Measurements from ENCODE around the gene ZNF283. TPM values are rescaled to one million over a fixed set of nuclear protein-coding genes. Genes with fewer than 3 reads are reported as not detected.

The ZNF283 gene
- total and polyA plus RNA-seq, 9 of the 15 experiments (the other 6 are each of a cell fraction or from before 2014, with no cell fraction given): 6.0 to 19.5 (median 9.8) TPM

DNA sequence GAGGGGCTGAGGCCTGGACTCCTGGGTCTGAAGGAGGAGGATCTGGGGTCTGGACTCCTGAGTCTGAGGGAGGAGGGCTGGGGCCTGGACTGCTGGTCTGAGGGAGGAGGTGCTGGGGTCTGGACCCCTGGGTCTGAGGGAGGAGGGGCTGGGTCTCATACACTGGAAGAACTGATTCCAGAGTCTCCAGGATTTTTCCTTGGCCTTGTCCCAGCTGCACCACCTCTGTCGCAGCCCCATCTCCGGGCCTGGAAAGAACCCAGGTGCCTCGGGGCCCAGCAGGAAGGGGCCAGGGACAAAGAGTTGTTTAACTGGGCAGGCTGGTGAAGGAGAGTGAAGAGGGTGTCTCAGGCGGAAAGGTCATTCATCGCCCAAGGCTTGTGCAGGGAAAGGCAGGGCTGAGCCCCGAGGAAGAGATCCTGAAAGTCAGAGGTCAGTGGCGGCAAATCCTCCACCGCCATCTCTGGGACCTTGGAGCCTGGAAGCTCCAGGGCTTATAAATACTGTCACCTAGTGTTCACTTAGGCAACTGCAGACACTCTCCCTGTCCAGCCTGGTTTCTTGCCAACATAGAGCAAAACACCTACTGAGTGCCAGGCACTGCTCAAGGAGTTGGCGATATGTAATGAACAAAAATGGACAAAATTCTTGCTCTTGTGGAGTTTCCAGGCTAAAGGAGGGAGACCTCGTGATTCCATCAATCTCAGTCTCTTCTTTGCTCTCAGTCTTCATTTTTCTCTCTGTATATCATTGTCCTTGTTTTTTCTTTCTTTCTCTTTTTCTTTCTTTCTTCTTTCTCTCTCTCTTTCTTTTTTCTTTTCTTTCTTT lies 41.9 kb upstream of the ZNF283 start:
- no peaks in the 10 kb centered on the region for H3K27me3 ChIP-seq (ENCODE audit: control insufficient read depth in 2 of 2, insufficient read depth in 2 of 2, low read length in 2 of 2)
- H3K36me3 ChIP-seq (ENCODE audit: control insufficient read depth, insufficient read depth, low read length): no peaks in the 10 kb centered on the region
- DNase-seq (ENCODE audit: extremely low read depth in 1 of 4, low spot score in 3 of 4) (peak; percentile 69 to 90 (median 73)), ATAC-seq (peak; percentile 82), FAIRE-seq (peak; percentile 84)
- no peak overlapping the region for H3K4me3 ChIP-seq
- H3K9me3 ChIP-seq (replicated peaks; ENCODE audit: control insufficient read depth, insufficient read depth, low read depth, low read length): no peaks in the 10 kb centered on the region
- CTCF ChIA-PET (ENCODE audit: low intra/inter-chr PET ratio): interaction anchor here (0.7 to 2.5 kb wide), 5 partner anchors 17 to 117 kb away, joined by 3 to 58 read pairs (median 4); no protein-coding TSS in a partner anchor
- POLR2A ChIA-PET: interaction anchor here (0.7 to 1.5 kb wide), 5 partner anchors 9 to 106 kb away, joined by 3 to 5 read pairs (median 3); no protein-coding TSS in a partner anchor
- no peaks in the 10 kb centered on the region for H4K20me1 ChIP-seq (replicated peaks; ENCODE audit: control insufficient read depth, insufficient read depth, low read length)
- BruUV-seq (replicated peaks): no TSS peak
- peak overlapping the region; percentile 55 to 75 for H3K9ac ChIP-seq (ENCODE audit: insufficient read depth in 1 of 2, low read depth in 2 of 2, low read length in 2 of 2)
- intact Hi-C loops (cut with micrococcal nuclease) (loop anchor here (1.0 to 5.0 kb wide), 4 partner anchors 11 to 118 kb away; no protein-coding TSS in a partner anchor), in situ Hi-C loops (cut with MboI) (loop anchor here (5.0 kb wide), 1 partner anchor 38 kb away; no protein-coding TSS in a partner anchor)
- peaks cover 44 to 50% of the 10 kb centered on the region in 2 experiments for H3K4me1 ChIP-seq (replicated peaks in 1 of 2; ENCODE audit: control insufficient read depth in 2 of 2, insufficient read depth in 2 of 2, low read length in 2 of 2)
- peaks cover 21% of the 10 kb centered on the region for H3K79me2 ChIP-seq (ENCODE audit: control insufficient read depth, insufficient read depth, low read length)
- H2AFZ ChIP-seq (ENCODE audit: low read depth, low read length): peak overlapping the region; percentile 95
- H3K27ac ChIP-seq (ENCODE audit: extremely low read depth, low read depth, low read length): peak overlapping the region; percentile 75
- H3K4me2 ChIP-seq (ENCODE audit: insufficient read depth, low read length): peak overlapping the region; percentile 64
- H3K9me1 ChIP-seq (ENCODE audit: control insufficient read depth, insufficient read depth, low read length): no peaks in the 10 kb centered on the region
- WGBS (ENCODE audit: insufficient coverage, low coverage, missing lambda C conversion rate): 10% methylated on average over 10 of the region's 10 CpGs
- TF ChIP-seq ZNF274 (IDR thresholded peaks at IDR 0.05; ENCODE audit: borderline replicate concordance, low read depth, low read length): no peak
- TF ChIP-seq, protein P1, sequence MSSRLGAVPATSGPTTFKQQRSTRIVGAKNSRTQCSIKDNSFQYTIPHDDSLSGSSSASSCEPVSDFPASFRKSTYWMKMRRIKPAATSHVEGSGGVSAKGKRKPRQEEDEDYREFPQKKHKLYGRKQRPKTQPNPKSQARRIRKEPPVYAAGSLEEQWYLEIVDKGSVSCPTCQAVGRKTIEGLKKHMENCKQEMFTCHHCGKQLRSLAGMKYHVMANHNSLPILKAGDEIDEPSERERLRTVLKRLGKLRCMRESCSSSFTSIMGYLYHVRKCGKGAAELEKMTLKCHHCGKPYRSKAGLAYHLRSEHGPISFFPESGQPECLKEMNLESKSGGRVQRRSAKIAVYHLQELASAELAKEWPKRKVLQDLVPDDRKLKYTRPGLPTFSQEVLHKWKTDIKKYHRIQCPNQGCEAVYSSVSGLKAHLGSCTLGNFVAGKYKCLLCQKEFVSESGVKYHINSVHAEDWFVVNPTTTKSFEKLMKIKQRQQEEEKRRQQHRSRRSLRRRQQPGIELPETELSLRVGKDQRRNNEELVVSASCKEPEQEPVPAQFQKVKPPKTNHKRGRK (tag; IDR thresholded peaks at IDR 0.05): peak; percentile 87
- TF ChIP-seq, protein P2, sequence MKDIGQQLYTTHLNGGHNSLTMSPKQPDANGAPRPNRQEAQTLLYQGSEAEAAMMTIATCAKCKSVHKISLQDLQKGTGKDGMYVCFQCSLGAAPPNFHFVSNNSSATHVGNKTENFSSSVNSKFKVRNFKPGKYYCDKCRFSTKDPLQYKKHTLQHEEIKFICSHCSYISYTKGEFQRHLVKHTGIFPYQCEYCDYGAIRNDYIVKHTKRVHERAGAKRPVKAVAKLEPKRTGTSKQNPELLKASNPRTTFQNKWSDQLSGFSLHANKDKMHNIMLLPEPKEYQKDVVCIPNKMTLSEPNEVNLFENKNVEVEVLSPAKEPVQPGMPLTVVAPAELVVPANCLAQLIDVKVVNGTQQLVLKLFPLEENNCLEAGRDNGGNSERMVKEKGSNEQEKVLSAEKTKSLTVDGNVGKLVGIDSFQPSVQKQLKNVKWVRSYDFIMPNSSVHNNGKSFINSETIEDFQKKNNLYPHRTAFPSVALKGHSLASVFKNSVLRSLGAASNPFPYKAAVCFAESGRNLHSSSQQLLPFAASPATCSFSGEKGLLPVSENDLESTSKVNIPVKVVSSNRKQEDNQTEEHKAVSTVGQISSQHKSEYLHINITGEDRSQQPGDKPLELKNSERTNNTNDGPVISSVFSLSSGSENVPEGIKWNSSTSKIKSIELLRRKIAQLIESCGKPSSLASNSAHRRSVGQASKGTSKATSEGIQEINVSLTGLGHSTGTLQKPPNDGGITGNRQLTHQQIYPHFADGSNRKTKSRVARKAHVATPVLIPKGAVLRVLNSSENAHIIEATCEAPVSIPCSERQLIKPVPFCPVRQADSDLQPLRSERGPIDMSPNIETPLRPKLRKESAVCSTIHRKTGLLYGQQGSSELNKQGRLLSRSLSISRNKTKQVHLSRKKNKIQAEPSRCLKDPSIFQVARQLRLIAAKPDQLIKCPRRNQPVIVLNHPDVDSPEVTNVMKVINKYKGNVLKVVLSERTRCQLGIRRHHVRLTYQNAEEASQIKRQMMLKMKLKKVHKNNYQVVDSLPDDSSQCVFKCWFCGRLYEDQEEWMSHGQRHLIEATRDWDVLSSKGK (CRISPR knock-in tag; IDR thresholded peaks at IDR 0.05): 0 out of 2 replicates have a peak, but pooled peaks have one; percentile 35
- no peak for TF ChIP-seq ZNF384 (IDR thresholded peaks at IDR 0.05; ENCODE audit: low read depth, low read length)
- peak; percentile 36; the same call in 1 of the 2 replicates for TF ChIP-seq GABPB1 (CRISPR knock-in tag; IDR thresholded peaks at IDR 0.05)
- 0 out of 4 replicates have a peak, but pooled peaks of 1 of the 2 experiments have one; percentile 45 for TF ChIP-seq ARNT (IDR thresholded peaks at IDR 0.05)
- TF ChIP-seq, protein P3, sequence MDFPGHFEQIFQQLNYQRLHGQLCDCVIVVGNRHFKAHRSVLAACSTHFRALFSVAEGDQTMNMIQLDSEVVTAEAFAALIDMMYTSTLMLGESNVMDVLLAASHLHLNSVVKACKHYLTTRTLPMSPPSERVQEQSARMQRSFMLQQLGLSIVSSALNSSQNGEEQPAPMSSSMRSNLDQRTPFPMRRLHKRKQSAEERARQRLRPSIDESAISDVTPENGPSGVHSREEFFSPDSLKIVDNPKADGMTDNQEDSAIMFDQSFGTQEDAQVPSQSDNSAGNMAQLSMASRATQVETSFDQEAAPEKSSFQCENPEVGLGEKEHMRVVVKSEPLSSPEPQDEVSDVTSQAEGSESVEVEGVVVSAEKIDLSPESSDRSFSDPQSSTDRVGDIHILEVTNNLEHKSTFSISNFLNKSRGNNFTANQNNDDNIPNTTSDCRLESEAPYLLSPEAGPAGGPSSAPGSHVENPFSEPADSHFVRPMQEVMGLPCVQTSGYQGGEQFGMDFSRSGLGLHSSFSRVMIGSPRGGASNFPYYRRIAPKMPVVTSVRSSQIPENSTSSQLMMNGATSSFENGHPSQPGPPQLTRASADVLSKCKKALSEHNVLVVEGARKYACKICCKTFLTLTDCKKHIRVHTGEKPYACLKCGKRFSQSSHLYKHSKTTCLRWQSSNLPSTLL (IDR thresholded peaks at IDR 0.05): no peak
- TF ChIP-seq PCBP1 (IDR thresholded peaks at IDR 0.05; ENCODE audit: low read depth, low read length, poor library complexity, severe bottlenecking): no peak
- no peak for TF ChIP-seq MBD2 (IDR thresholded peaks at IDR 0.05; ENCODE audit: borderline replicate concordance, low read depth)
- TF ChIP-seq JUND (IDR thresholded peaks at IDR 0.05; ENCODE audit: borderline replicate concordance, low read depth, low read length): peak; percentile 53; the same call in 1 of the 2 replicates
- TF ChIP-seq JUND (tag; IDR thresholded peaks at IDR 0.05; ENCODE audit: borderline replicate concordance, low read depth, low read length): peak; percentile 58; the same call in 1 of the 3 replicates
- TF ChIP-seq ZC3H4 (CRISPR knock-in tag; IDR thresholded peaks at IDR 0.05; ENCODE audit: borderline replicate concordance): no peak
- TF ChIP-seq EGR1 (conservative IDR thresholded peaks at IDR 0.05): no peak
- TF ChIP-seq ZFPM2 (CRISPR knock-in tag; IDR thresholded peaks at IDR 0.05): no peak

Data from K562 (cell line).